ENCODE data around the gene TAB2. TPM values are rescaled to one million over a fixed set of nuclear protein-coding genes. Genes with fewer than 3 reads are reported as not detected.
A peak's percentile ranks its signal among the peaks of the same experiment; 100 is the strongest.

The TAB2 gene
- polyA plus RNA-seq, 4 donors: 19.7 to 46.9 (median 21.9) TPM

- DNase-seq (no peak), FAIRE-seq (no peak)
- H3K36me3 ChIP-seq (ENCODE audit: control insufficient read depth in 3 of 3, insufficient read depth in 2 of 3, low read depth in 1 of 3, low read length in 3 of 3): peaks cover 0 to 2% (median 0%) of the 10 kb centered on the region in 3 donors
- H3K27me3 ChIP-seq (ENCODE audit: control insufficient read depth in 3 of 3, insufficient read depth in 3 of 3, low read length in 3 of 3): no peaks in the 10 kb centered on the region
- WGBS, 3 donors: 82 to 93% (median 88%) methylated on average over 2 of the region's 2 CpGs
- H3K9me3 ChIP-seq (ENCODE audit: control insufficient read depth in 2 of 2, insufficient read depth in 1 of 2, low read depth in 1 of 2, low read length in 1 of 2): no peaks in the 10 kb centered on the region
- no peak overlapping the region for H3K4me3 ChIP-seq (ENCODE audit: low read depth in 1 of 3, low read length in 3 of 3)
- H3K4me1 ChIP-seq (ENCODE audit: control insufficient read depth in 3 of 3, insufficient read depth in 2 of 3, low read depth in 1 of 3, low read length in 2 of 3): peaks cover 5 to 17% (median 9%) of the 10 kb centered on the region in 3 donors
- H3K27ac ChIP-seq (ENCODE audit: low read depth in 1 of 3, low read length in 2 of 3): no peak overlapping the region
These were observed 14.4 kb downstream of the TAB2 start for GRCh38 chr6:149331871-149332270.

- FAIRE-seq (no peak), DNase-seq (no peak)
- H3K27ac ChIP-seq (ENCODE audit: low read depth in 1 of 3, low read length in 2 of 3): no peak overlapping the region
- 54 to 76% (median 62%) methylated on average over 5 of the region's 5 CpGs for WGBS, 3 donors
- H3K4me3 ChIP-seq (ENCODE audit: low read depth in 1 of 3, low read length in 3 of 3): no peak overlapping the region
- H3K4me1 ChIP-seq (ENCODE audit: control insufficient read depth in 3 of 3, insufficient read depth in 2 of 3, low read depth in 1 of 3, low read length in 2 of 3): peaks cover 3 to 13% (median 5%) of the 10 kb centered on the region in 3 donors
- H3K36me3 ChIP-seq (ENCODE audit: control insufficient read depth in 3 of 3, insufficient read depth in 2 of 3, low read depth in 1 of 3, low read length in 3 of 3): peaks cover 0 to 2% (median 0%) of the 10 kb centered on the region in 3 donors
- no peaks in the 10 kb centered on the region for H3K9me3 ChIP-seq (ENCODE audit: control insufficient read depth in 2 of 2, insufficient read depth in 1 of 2, low read depth in 1 of 2, low read length in 1 of 2)
- no peaks in the 10 kb centered on the region for H3K27me3 ChIP-seq (ENCODE audit: control insufficient read depth in 3 of 3, insufficient read depth in 3 of 3, low read length in 3 of 3)
These were observed 15.2 kb downstream of the TAB2 start for GRCh38 chr6:149332602-149333265.

- FAIRE-seq (no peak), DNase-seq (no peak)
- no peaks in the 10 kb centered on the region for H3K27me3 ChIP-seq (ENCODE audit: control insufficient read depth in 3 of 3, insufficient read depth in 3 of 3, low read length in 3 of 3)
- no peaks in the 10 kb centered on the region for H3K9me3 ChIP-seq (ENCODE audit: control insufficient read depth in 2 of 2, insufficient read depth in 1 of 2, low read depth in 1 of 2, low read length in 1 of 2)
- peaks cover 2 to 13% (median 3%) of the 10 kb centered on the region in 3 donors for H3K4me1 ChIP-seq (ENCODE audit: control insufficient read depth in 3 of 3, insufficient read depth in 2 of 3, low read depth in 1 of 3, low read length in 2 of 3)
- 86 to 93% (median 89%) methylated on average over 4 of the region's 4 CpGs for WGBS, 3 donors
- no peak overlapping the region for H3K27ac ChIP-seq (ENCODE audit: low read depth in 1 of 3, low read length in 2 of 3)
- peaks cover 0 to under 1% (median 0%) of the 10 kb centered on the region in 3 donors for H3K36me3 ChIP-seq (ENCODE audit: control insufficient read depth in 3 of 3, insufficient read depth in 2 of 3, low read depth in 1 of 3, low read length in 3 of 3)
- H3K4me3 ChIP-seq (ENCODE audit: low read depth in 1 of 3, low read length in 3 of 3): no peak overlapping the region
These were observed 15.7 kb downstream of the TAB2 start for GRCh38 chr6:149333266-149333620.

- FAIRE-seq: no peak
- WGBS, 3 donors: 56 to 60% (median 57%) methylated on average over 3 of the region's 3 CpGs
These were observed 16.7 kb downstream of the TAB2 start for GRCh38 chr6:149334201-149334600.

GRCh38 chr6:149334682-149335160 lies 17.2 kb downstream of the TAB2 start:
- H3K4me1 ChIP-seq (ENCODE audit: control insufficient read depth in 3 of 3, insufficient read depth in 2 of 3, low read depth in 1 of 3, low read length in 2 of 3): peaks cover 2 to 8% (median 3%) of the 10 kb centered on the region in 3 donors
- DNase-seq: no peak
- H3K27me3 ChIP-seq (ENCODE audit: control insufficient read depth in 3 of 3, insufficient read depth in 3 of 3, low read length in 3 of 3): no peaks in the 10 kb centered on the region
- H3K9me3 ChIP-seq (ENCODE audit: control insufficient read depth in 2 of 2, insufficient read depth in 1 of 2, low read depth in 1 of 2, low read length in 1 of 2): no peaks in the 10 kb centered on the region
- whole genome bisulfite sequencing, 3 donors: 72 to 95% (median 81%) methylated on average over 2 of the region's 2 CpGs
- FAIRE-seq: no peak
- no peak overlapping the region for H3K4me3 ChIP-seq (ENCODE audit: low read depth in 1 of 3, low read length in 3 of 3)
- H3K27ac ChIP-seq (ENCODE audit: low read depth in 1 of 3, low read length in 2 of 3): no peak overlapping the region
- H3K36me3 ChIP-seq (ENCODE audit: control insufficient read depth in 3 of 3, insufficient read depth in 2 of 3, low read depth in 1 of 3, low read length in 3 of 3): no peaks in the 10 kb centered on the region

More at GRCh38 chr6:149334201-149334600, 16.7 kb downstream of the TAB2 start:
- no peak overlapping the region for H3K27ac ChIP-seq (ENCODE audit: low read depth in 1 of 3, low read length in 2 of 3)
- peaks cover 2 to 13% (median 3%) of the 10 kb centered on the region in 3 donors for H3K4me1 ChIP-seq (ENCODE audit: control insufficient read depth in 3 of 3, insufficient read depth in 2 of 3, low read depth in 1 of 3, low read length in 2 of 3)
- H3K36me3 ChIP-seq (ENCODE audit: control insufficient read depth in 3 of 3, insufficient read depth in 2 of 3, low read depth in 1 of 3, low read length in 3 of 3): no peaks in the 10 kb centered on the region
- no peaks in the 10 kb centered on the region for H3K9me3 ChIP-seq (ENCODE audit: control insufficient read depth in 2 of 2, insufficient read depth in 1 of 2, low read depth in 1 of 2, low read length in 1 of 2)
- DNase-seq: no peak
- H3K27me3 ChIP-seq (ENCODE audit: control insufficient read depth in 3 of 3, insufficient read depth in 3 of 3, low read length in 3 of 3): no peaks in the 10 kb centered on the region
- H3K4me3 ChIP-seq (ENCODE audit: low read depth in 1 of 3, low read length in 3 of 3): no peak overlapping the region

- DNase-seq (peak in 1 of 2 donors; percentile 72), FAIRE-seq (no peak)
- no peaks in the 10 kb centered on the region for H3K36me3 ChIP-seq (ENCODE audit: control insufficient read depth in 3 of 3, insufficient read depth in 2 of 3, low read depth in 1 of 3, low read length in 3 of 3)
- H3K4me1 ChIP-seq (ENCODE audit: control insufficient read depth in 3 of 3, insufficient read depth in 2 of 3, low read depth in 1 of 3, low read length in 2 of 3): peaks cover 2 to 8% (median 3%) of the 10 kb centered on the region in 3 donors
- H3K4me3 ChIP-seq (ENCODE audit: low read depth in 1 of 3, low read length in 3 of 3): no peak overlapping the region
- H3K27me3 ChIP-seq (ENCODE audit: control insufficient read depth in 3 of 3, insufficient read depth in 3 of 3, low read length in 3 of 3): no peaks in the 10 kb centered on the region
- 27 to 43% (median 42%) methylated on average over 4 of the region's 4 CpGs for WGBS, 3 donors
- no peak overlapping the region for H3K27ac ChIP-seq (ENCODE audit: low read depth in 1 of 3, low read length in 2 of 3)
- no peaks in the 10 kb centered on the region for H3K9me3 ChIP-seq (ENCODE audit: control insufficient read depth in 2 of 2, insufficient read depth in 1 of 2, low read depth in 1 of 2, low read length in 1 of 2)
These were observed 18.6 kb downstream of the TAB2 start for GRCh38 chr6:149335924-149336608.

GRCh38 chr6:149336609-149336928 lies 19.1 kb downstream of the TAB2 start:
- DNase-seq (no peak), FAIRE-seq (no peak)
- H3K4me1 ChIP-seq (ENCODE audit: control insufficient read depth in 3 of 3, insufficient read depth in 2 of 3, low read depth in 1 of 3, low read length in 2 of 3): peaks cover 2 to 8% (median 3%) of the 10 kb centered on the region in 3 donors
- peak overlapping the region in 1 of 3 donors; percentile 23 for H3K4me3 ChIP-seq (ENCODE audit: low read depth in 1 of 3, low read length in 3 of 3)
- H3K36me3 ChIP-seq (ENCODE audit: control insufficient read depth in 3 of 3, insufficient read depth in 2 of 3, low read depth in 1 of 3, low read length in 3 of 3): no peaks in the 10 kb centered on the region
- no peaks in the 10 kb centered on the region for H3K9me3 ChIP-seq (ENCODE audit: control insufficient read depth in 2 of 2, insufficient read depth in 1 of 2, low read depth in 1 of 2, low read length in 1 of 2)
- no peaks in the 10 kb centered on the region for H3K27me3 ChIP-seq (ENCODE audit: control insufficient read depth in 3 of 3, insufficient read depth in 3 of 3, low read length in 3 of 3)
- H3K27ac ChIP-seq (ENCODE audit: low read depth in 1 of 3, low read length in 2 of 3): no peak overlapping the region

- DNase-seq: no peak
- no peak for FAIRE-seq
- Histone ChIP-seq H3K27me3 (ENCODE audit: control insufficient read depth in 3 of 3, insufficient read depth in 3 of 3, low read length in 3 of 3) (no peaks in the 10 kb centered on the region), H3K4me1 (ENCODE audit: control insufficient read depth in 3 of 3, insufficient read depth in 2 of 3, low read depth in 1 of 3, low read length in 2 of 3) (peaks cover 0 to 8% (median 2%) of the 10 kb centered on the region in 3 donors), H3K9me3 (ENCODE audit: control insufficient read depth in 2 of 2, insufficient read depth in 1 of 2, low read depth in 1 of 2, low read length in 1 of 2) (no peaks in the 10 kb centered on the region), H3K4me3 (ENCODE audit: low read depth in 1 of 3, low read length in 3 of 3) (no peak overlapping the region), H3K27ac (ENCODE audit: low read depth in 1 of 3, low read length in 2 of 3) (no peak overlapping the region), H3K36me3 (ENCODE audit: control insufficient read depth in 3 of 3, insufficient read depth in 2 of 3, low read depth in 1 of 3, low read length in 3 of 3) (no peaks in the 10 kb centered on the region)
- 61 to 79% (median 63%) methylated on average over 1 of the region's 1 CpG for WGBS, 3 donors
These were observed 19.8 kb downstream of the TAB2 start for GRCh38 chr6:149337320-149337719.
